HCT116 (cell line): Measurements from ENCODE around the gene TTLL3. TPM values are rescaled to one million over a fixed set of nuclear protein-coding genes. Genes with fewer than 3 reads are reported as not detected.

Experiments
- ATAC-seq: fragments of 200-7000 bp; cut with Tn5 transposase; 2 replicates; pipeline ENCODE4 v1.9.1; 2020; ENCODE audit warnings: mild to moderate bottlenecking, moderate library complexity
- BruUV-seq: library from RNA; stranded (reverse); fragments of 400-500 nt; replicated peaks from 2 replicates; lab custom pipeline; 2021; lab: Mats Ljungman, UMichigan
- CTCF ChIA-PET: fragments of 300-600 bp; sonication (Branson Sonifier 250); formaldehyde crosslinking; loops from one replicate; lab custom pipeline; 2021; ENCODE audit warnings: antibody characterized with exemption; lab: Charles Lee
- POLR2A ChIA-PET: fragments of 300-600, 350-600 bp; sonication (Branson Sonifier 250); formaldehyde crosslinking; loops from one replicate; lab custom pipeline; 2021; ENCODE audit warnings: antibody characterized with exemption; lab: Charles Lee
- RAD21 ChIA-PET, 2 experiments: fragments of 300-600 bp; sonication (Branson Sonifier 250); formaldehyde crosslinking; loops; one replicate each; lab custom pipeline; 2023; ENCODE audit warnings: low total read pairs in 2 of 2; ENCODE audit not compliant: uncharacterized antibody in 2 of 2, unreplicated experiment in 2 of 2, low non-redundant PET in 1 of 2; lab: Charles Lee
- DNase-seq: peaks from one replicate; pipeline ENCODE4 v3.0.0-alpha.2; 2010; ENCODE audit warnings: low read depth, low spot score
- H2AFZ ChIP-seq: fragments of 200-600 bp; shearing (Covaris generic), sonication (generic); 2 replicates; pipeline ENCODE4 v1.6.1; 2017; ENCODE audit warnings: low read depth, mixed run types, mixed read lengths, antibody characterized with exemption, low read length; ENCODE audit not compliant: poor library complexity, severe bottlenecking
- H3K27ac ChIP-seq: 2 replicates; pipeline ENCODE4 v1.5.1; 2012; ENCODE audit warnings: low read depth, low read length
- H3K27me3 ChIP-seq: fragments of 200-600 bp; sonication (generic); 2 replicates; pipeline ENCODE4 v1.6.1; 2016; ENCODE audit warnings: mixed run types, low read length, mixed read lengths; ENCODE audit not compliant: insufficient read depth
- H3K36me3 ChIP-seq, 2 experiments: fragments of 200-500 bp in 1 of 2; fragments of 200-600 bp in 1 of 2; sonication (Bioruptor generic) in 1 of 2; sonication (generic) in 1 of 2; 2 replicates each; pipeline versions ENCODE4 v1.5.1 to v1.6.1; 2014 to 2016; ENCODE audit warnings: low read length in 2 of 2, inconsistent platforms in 1 of 2, mixed read lengths in 1 of 2, mixed run types in 1 of 2; ENCODE audit not compliant: insufficient read depth in 2 of 2, control insufficient read depth in 1 of 2
- H3K4me1 ChIP-seq, 2 experiments: fragments of 200-600 bp in 1 of 2; sonication (generic) in 1 of 2; 2 replicates each; pipeline versions ENCODE4 v1.5.1 to v1.6.1; 2012 to 2017; ENCODE audit warnings: low read length in 2 of 2, inconsistent platforms in 1 of 2, mild to moderate bottlenecking in 1 of 2, mixed read lengths in 1 of 2, mixed run types in 1 of 2, moderate library complexity in 1 of 2; ENCODE audit not compliant: insufficient read depth in 2 of 2, control insufficient read depth in 1 of 2
- H3K4me2 ChIP-seq: fragments of 200-600 bp; sonication (generic); 2 replicates; pipeline ENCODE4 v1.6.1; 2017; ENCODE audit warnings: mixed run types, low read length, mixed read lengths
- H3K4me3 ChIP-seq, 2 experiments: fragments of 200-600 bp in 1 of 2; sonication (generic) in 1 of 2; replicated peaks in 1 of 2; 2 replicates each; pipeline ENCODE4 v1.5.1; 2011 to 2016; ENCODE audit warnings: low read length in 2 of 2, control low read depth in 1 of 2, low read depth in 1 of 2, mild to moderate bottlenecking in 1 of 2, mixed read lengths in 1 of 2, mixed run types in 1 of 2
- H3K79me2 ChIP-seq: fragments of 200-600 bp; sonication (generic); 2 replicates; pipeline ENCODE4 v1.6.1; 2017; ENCODE audit warnings: mild to moderate bottlenecking, mixed run types, low read length, moderate library complexity, mixed read lengths; ENCODE audit not compliant: insufficient read depth
- H3K9ac ChIP-seq: fragments of 200-600 bp; sonication (generic); 2 replicates; pipeline ENCODE4 v1.6.1; 2016; ENCODE audit warnings: low read length, mixed read lengths
- H3K9me2 ChIP-seq: fragments of 200-600 bp; sonication (generic), shearing (Covaris generic); 2 replicates; pipeline ENCODE4 v1.6.1; 2017; ENCODE audit warnings: mixed run types, mild to moderate bottlenecking, moderate library complexity; ENCODE audit not compliant: insufficient read depth
- H3K9me3 ChIP-seq, 2 experiments: fragments of 200-500 bp in 1 of 2; fragments of 200-600 bp in 1 of 2; sonication (Bioruptor generic) in 1 of 2; sonication (generic) in 1 of 2; 2 replicates each; pipeline ENCODE4 v1.6.1; 2014 to 2017; ENCODE audit warnings: low read length in 2 of 2, mixed read lengths in 2 of 2, inconsistent platforms in 1 of 2, low read depth in 1 of 2, mild to moderate bottlenecking in 1 of 2, mixed run types in 1 of 2, moderate library complexity in 1 of 2; ENCODE audit not compliant: control insufficient read depth in 1 of 2, insufficient read depth in 1 of 2
- H4K20me1 ChIP-seq: fragments of 200-600 bp; sonication (generic), shearing (Covaris generic); 2 replicates; pipeline ENCODE4 v1.6.1; 2017; ENCODE audit warnings: mixed run types, mild to moderate bottlenecking, moderate library complexity; ENCODE audit not compliant: insufficient read depth
- CBX3 ChIP-seq: IDR thresholded peaks from 2 replicates; pipeline ENCODE4 v1.6.1; 2012; ENCODE audit warnings: low read depth
- CTCF ChIP-seq, 3 experiments: fragments of 200-600 bp in 1 of 3; sonication (generic) in 1 of 3; IDR thresholded peaks in 2 of 3; conservative IDR thresholded peaks in 1 of 3; 2 replicates each; pipeline ENCODE4 v1.5.1; 2012 to 2017; ENCODE audit warnings: low read depth in 2 of 3, low read length in 2 of 3, antibody characterized with exemption in 1 of 3, borderline replicate concordance in 1 of 3, control low read depth in 1 of 3, mild to moderate bottlenecking in 1 of 3, mixed read lengths in 1 of 3, mixed run types in 1 of 3, moderate library complexity in 1 of 3; ENCODE audit not compliant: insufficient read depth in 1 of 3
- EZH2 ChIP-seq: fragments of 200-600 bp; sonication (generic); IDR thresholded peaks from 2 replicates; pipeline ENCODE4 v1.6.1; 2017; ENCODE audit warnings: antibody characterized with exemption, mixed run types
- EZH2phosphoT487 ChIP-seq: fragments of 200-600 bp; IDR thresholded peaks from 2 replicates; pipeline ENCODE4 v1.6.1; 2018; ENCODE audit warnings: antibody characterized with exemption, borderline replicate concordance
- POLR2A ChIP-seq: IDR thresholded peaks from 2 replicates; pipeline ENCODE4 v1.7.0; 2011; ENCODE audit warnings: borderline replicate concordance; ENCODE audit not compliant: insufficient read depth, insufficient read length; ENCODE audit errors: extremely low read depth
- POLR2AphosphoS5 ChIP-seq: IDR thresholded peaks from 2 replicates; pipeline ENCODE4 v1.6.1; 2011; ENCODE audit warnings: mild to moderate bottlenecking, low read depth, low read length, moderate library complexity
- SP1 ChIP-seq: IDR thresholded peaks from 2 replicates; pipeline ENCODE4 v1.6.1; 2012; ENCODE audit warnings: low read depth
- ZFX ChIP-seq: fragments of 450-650 bp; IDR thresholded peaks from 2 replicates; pipeline ENCODE4 v1.6.1; 2017
- intact Hi-C: fragments of 100-400 bp; cut with micrococcal nuclease; formaldehyde crosslinking; loops from 2 replicates; pipeline ENCODE4 v1.10.0; 2022
- total RNA-seq: library from RNA; stranded (reverse); gene quantifications from one replicate; pipeline ENCODE4 v1.2.1, GENCODE V29; 2021; ENCODE audit not compliant: unreplicated experiment

Gene TTLL3
- total RNA-seq, 1 experiment from 2014 or later = 40.3 TPM

GRCh38 chr3:9807981-9808344 lies 2.1 kb upstream of the TTLL3 start:
- H3K79me2 ChIP-seq = no peaks in the 10 kb centered on the region; the same call in 1 of the 2 replicates
- H4K20me1 ChIP-seq = no peaks in the 10 kb centered on the region
- H3K4me2 ChIP-seq = no peak overlapping the region; the same call in 1 of the 2 replicates
- DNase-seq (no peak), ATAC-seq (no peak)
- TF ChIP-seq EZH2 (no peak), EZH2phosphoT487 (no peak), SP1 (no peak), POLR2A (no peak), CBX3 (no peak), POLR2AphosphoS5 (no peak)
- intact Hi-C loops = loop anchor here (10.0 kb wide), 1 partner anchor 303 kb away; no protein-coding TSS in a partner anchor
- peaks cover 11 to 33% of the 10 kb centered on the region in 2 experiments; a peak in 3 of 4 replicates for H3K4me1 ChIP-seq
- ChIA-PET CTCF (interaction anchor here (0.8 to 2.7 kb wide), 6 partner anchors 9 to 478 kb away, joined by 3 to 11 read pairs (median 4); partner anchors contain the start of genes ARPC4 and TADA3), POLR2A (interaction anchor here (1.4 kb wide), 1 partner anchor 139 kb away, joined by 4 read pairs; no protein-coding TSS in a partner anchor), RAD21 (no interaction called here)
- H3K36me3 ChIP-seq = peaks cover 32 to 33% of the 10 kb centered on the region in 2 experiments; a peak in 3 of 4 replicates
- H3K27ac ChIP-seq = peak overlapping the region; percentile 69
- no peaks in the 10 kb centered on the region for H3K9me3 ChIP-seq
- no peak overlapping the region for H2AFZ ChIP-seq
- BruUV-seq = no TSS peak
- no peak overlapping the region for H3K9ac ChIP-seq
- H3K27me3 ChIP-seq = no peaks in the 10 kb centered on the region
- no peak overlapping the region for H3K4me3 ChIP-seq
- H3K9me2 ChIP-seq = no peaks in the 10 kb centered on the region

- peak; percentile 75 for ATAC-seq
- Histone ChIP-seq H3K36me3 (peaks cover 29 to 31% of the 10 kb centered on the region in 2 experiments; a peak in 3 of 4 replicates), H3K4me2 (peak overlapping the region; percentile 73), H3K4me3 (no peak overlapping the region), H3K79me2 (no peaks in the 10 kb centered on the region; the same call in 1 of the 2 replicates), H3K9me3 (no peaks in the 10 kb centered on the region), H3K27ac (peak overlapping the region; percentile 69), H4K20me1 (no peaks in the 10 kb centered on the region), H3K9ac (no peak overlapping the region), H3K9me2 (no peaks in the 10 kb centered on the region), H3K27me3 (no peaks in the 10 kb centered on the region), H3K4me1 (peaks cover 11 to 33% of the 10 kb centered on the region in 2 experiments; a peak in 3 of 4 replicates), H2AFZ (no peak overlapping the region)
- CTCF ChIA-PET = interaction anchor here (0.8 to 2.7 kb wide), 8 partner anchors 9 to 478 kb away, joined by 3 to 11 read pairs (median 4); partner anchors contain the start of genes ARPC4, CRELD1 and TADA3
- DNase-seq = peak; percentile 45
- intact Hi-C loops = loop anchor here (10.0 kb wide), 1 partner anchor 304 kb away; no protein-coding TSS in a partner anchor
- RAD21 ChIA-PET = no interaction called here
- BruUV-seq = no TSS peak
- no peak for TF ChIP-seq ZFX
- peak; percentile 23 to 65 (median 65); a peak in 4 of 6 replicates for TF ChIP-seq CTCF (IDR thresholded peaks at IDR 0.05 in 2 of 3, conservative IDR thresholded peaks at IDR 0.05 in 1 of 3; ENCODE audit: borderline replicate concordance in 1 of 3, insufficient read depth in 1 of 3, low read depth in 2 of 3, low read length in 2 of 3)
- POLR2A ChIA-PET = interaction anchor here (1.4 kb wide), 1 partner anchor 138 kb away, joined by 4 read pairs; no protein-coding TSS in a partner anchor
These were observed 1.6 kb upstream of the TTLL3 start for GRCh38 chr3:9808345-9809037.
